ENCODE results near the gene SGPL1. TPM values are rescaled to one million over a fixed set of nuclear protein-coding genes. Genes with fewer than 3 reads are reported as not detected.

SGPL1 gene
- total RNA-seq, 1 experiment from 2014 or later, result 52.6 TPM

DNA sequence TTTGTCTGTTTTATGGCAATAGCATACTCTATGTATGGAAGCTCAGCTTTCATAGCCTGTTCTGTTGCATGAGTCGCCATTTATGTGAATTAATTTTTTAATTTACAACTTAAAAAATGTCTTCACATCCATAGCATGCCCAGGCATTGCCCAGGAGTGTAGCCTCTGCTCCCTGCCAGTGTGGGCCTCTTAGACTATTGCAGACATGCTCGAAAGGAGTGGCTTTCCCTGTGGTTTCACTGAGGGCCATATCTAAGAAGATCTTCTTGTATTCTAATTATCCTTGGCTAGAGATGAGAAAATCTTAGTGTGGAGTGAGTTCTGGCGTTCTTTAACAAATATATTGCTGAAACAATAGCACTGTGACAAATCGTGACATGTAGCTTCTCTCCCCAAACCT, 37.3 kb downstream of the SGPL1 start:
- Histone ChIP-seq H3K56ac (ENCODE audit: insufficient read length, low read depth, low read length) (no peak overlapping the region), H2BK5ac (ENCODE audit: insufficient read length, low read length) (no peak overlapping the region), H3K14ac (ENCODE audit: insufficient read depth, low read length) (no peak overlapping the region), H2BK20ac (ENCODE audit: low read depth, low read length, poor library complexity, severe bottlenecking) (no peak overlapping the region), H2BK120ac (ENCODE audit: low read depth, low read length, poor library complexity, severe bottlenecking) (no peak overlapping the region), H3K9ac (ENCODE audit: extremely low read depth, insufficient read length, low read length) (no peak overlapping the region), H3K79me1 (ENCODE audit: insufficient read depth, low read depth, low read length, poor library complexity, severe bottlenecking) (no peaks in the 10 kb centered on the region), H3K4me2 (ENCODE audit: insufficient read depth, insufficient read length, low read length) (no peak overlapping the region), H2AFZ (ENCODE audit: low read length) (no peak overlapping the region), H3K9me3 (ENCODE audit: control insufficient read depth, low read depth, low read length) (no peaks in the 10 kb centered on the region), H3K18ac (ENCODE audit: insufficient read length, low read depth, low read length) (no peak overlapping the region), H3K23me2 (ENCODE audit: insufficient read length, low read depth, low read length, poor library complexity, severe bottlenecking) (no peaks in the 10 kb centered on the region), H3K23ac (ENCODE audit: insufficient read length, low read depth, low read length) (no peak overlapping the region), H3K4ac (ENCODE audit: low read depth, low read length) (no peak overlapping the region), H4K91ac (ENCODE audit: insufficient read length, low read depth, low read length) (no peak overlapping the region), H3K79me2 (ENCODE audit: insufficient read depth, low read length) (no peaks in the 10 kb centered on the region), H2BK15ac (ENCODE audit: low read depth, low read length) (no peak overlapping the region), H4K20me1 (ENCODE audit: control insufficient read depth, insufficient read depth, insufficient read length) (no peaks in the 10 kb centered on the region), H3K4me1 (ENCODE audit: insufficient read depth, low read length) (no peaks in the 10 kb centered on the region), H2AK5ac (ENCODE audit: insufficient read length, low read length) (no peak overlapping the region), H2BK12ac (ENCODE audit: insufficient read length, low read depth, low read length) (no peak overlapping the region), H3K27me3 (ENCODE audit: insufficient read depth, low read length) (no peaks in the 10 kb centered on the region), H3K27ac (ENCODE audit: insufficient read length, low read depth, low read length) (no peak overlapping the region), H4K5ac (ENCODE audit: insufficient read length, low read depth, low read length) (no peak overlapping the region), H4K8ac (replicated peaks; ENCODE audit: insufficient read length, low read depth, low read length) (no peak overlapping the region), H3T11ph (ENCODE audit: low read length) (no peak overlapping the region)
- DNase-seq, result no peak
- H3K9me3 Mint-ChIP-seq, result no peaks in the 10 kb centered on the region
- H3K36me3 Mint-ChIP-seq (ENCODE audit: insufficient read depth in 1 of 3, low read depth in 3 of 3), result peaks cover 4 to 66% (median 47%) of the 10 kb centered on the region in 3 experiments; a peak in 6 of 7 replicates
- TF ChIP-seq, protein P1, sequence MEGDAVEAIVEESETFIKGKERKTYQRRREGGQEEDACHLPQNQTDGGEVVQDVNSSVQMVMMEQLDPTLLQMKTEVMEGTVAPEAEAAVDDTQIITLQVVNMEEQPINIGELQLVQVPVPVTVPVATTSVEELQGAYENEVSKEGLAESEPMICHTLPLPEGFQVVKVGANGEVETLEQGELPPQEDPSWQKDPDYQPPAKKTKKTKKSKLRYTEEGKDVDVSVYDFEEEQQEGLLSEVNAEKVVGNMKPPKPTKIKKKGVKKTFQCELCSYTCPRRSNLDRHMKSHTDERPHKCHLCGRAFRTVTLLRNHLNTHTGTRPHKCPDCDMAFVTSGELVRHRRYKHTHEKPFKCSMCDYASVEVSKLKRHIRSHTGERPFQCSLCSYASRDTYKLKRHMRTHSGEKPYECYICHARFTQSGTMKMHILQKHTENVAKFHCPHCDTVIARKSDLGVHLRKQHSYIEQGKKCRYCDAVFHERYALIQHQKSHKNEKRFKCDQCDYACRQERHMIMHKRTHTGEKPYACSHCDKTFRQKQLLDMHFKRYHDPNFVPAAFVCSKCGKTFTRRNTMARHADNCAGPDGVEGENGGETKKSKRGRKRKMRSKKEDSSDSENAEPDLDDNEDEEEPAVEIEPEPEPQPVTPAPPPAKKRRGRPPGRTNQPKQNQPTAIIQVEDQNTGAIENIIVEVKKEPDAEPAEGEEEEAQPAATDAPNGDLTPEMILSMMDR (conservative IDR thresholded peaks at IDR 0.05), result no peak
- no peaks in the 10 kb centered on the region for H3K27me3 Mint-ChIP-seq (ENCODE audit: low read depth)
- H3K27ac Mint-ChIP-seq, result peak overlapping the region in 1 of 3 experiments; percentile 45; a peak in 1 of 7 replicates
- WGBS (ENCODE audit: extremely low coverage, insufficient read length, low lambda C conversion rate), result no CpG with 5 or more reads among the region's 4 CpGs
- H3K4me1 Mint-ChIP-seq, result no peaks in the 10 kb centered on the region
- no peak overlapping the region for H3K4me3 Mint-ChIP-seq
